Hepatocyte (in vitro differentiated cells): ENCODE results near the gene RNF181.

Experiments used
- EZH2phosphoT487 ChIP-seq: fragments of 200-600 bp; sonication (generic); IDR thresholded peaks from one replicate; pipeline ENCODE4 v1.6.1; 2018; ENCODE audit warnings: antibody characterized with exemption, mild to moderate bottlenecking, low read depth, moderate library complexity; ENCODE audit not compliant: unreplicated experiment, severe bottlenecking
- TF ChIP-seq, protein P1 (sequence below): fragments of 200-600 bp; sonication (generic); IDR thresholded peaks from 2 replicates; pipeline ENCODE4 v1.5.1; 2016; ENCODE audit warnings: antibody characterized with exemption, mild to moderate bottlenecking; ENCODE audit not compliant: poor library complexity

DNA sequence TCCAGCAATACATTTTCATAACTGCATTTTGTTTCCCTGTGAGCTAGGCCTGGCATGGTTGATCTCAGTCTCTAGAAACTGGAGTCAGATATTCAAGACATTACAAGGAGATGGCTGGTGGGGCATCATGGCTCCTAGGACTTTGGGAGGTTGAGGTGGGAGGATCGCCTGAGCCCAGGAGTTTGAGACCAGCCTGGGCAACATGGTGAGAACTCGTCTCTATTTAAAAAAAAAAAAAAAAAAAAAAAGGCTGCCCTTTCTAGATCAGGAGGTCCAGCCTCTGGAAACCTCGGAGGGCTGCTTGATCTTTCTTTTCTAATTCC, 18.5 kb upstream of the RNF181 start:
- no peak for TF ChIP-seq EZH2phosphoT487
- TF ChIP-seq, protein P1, sequence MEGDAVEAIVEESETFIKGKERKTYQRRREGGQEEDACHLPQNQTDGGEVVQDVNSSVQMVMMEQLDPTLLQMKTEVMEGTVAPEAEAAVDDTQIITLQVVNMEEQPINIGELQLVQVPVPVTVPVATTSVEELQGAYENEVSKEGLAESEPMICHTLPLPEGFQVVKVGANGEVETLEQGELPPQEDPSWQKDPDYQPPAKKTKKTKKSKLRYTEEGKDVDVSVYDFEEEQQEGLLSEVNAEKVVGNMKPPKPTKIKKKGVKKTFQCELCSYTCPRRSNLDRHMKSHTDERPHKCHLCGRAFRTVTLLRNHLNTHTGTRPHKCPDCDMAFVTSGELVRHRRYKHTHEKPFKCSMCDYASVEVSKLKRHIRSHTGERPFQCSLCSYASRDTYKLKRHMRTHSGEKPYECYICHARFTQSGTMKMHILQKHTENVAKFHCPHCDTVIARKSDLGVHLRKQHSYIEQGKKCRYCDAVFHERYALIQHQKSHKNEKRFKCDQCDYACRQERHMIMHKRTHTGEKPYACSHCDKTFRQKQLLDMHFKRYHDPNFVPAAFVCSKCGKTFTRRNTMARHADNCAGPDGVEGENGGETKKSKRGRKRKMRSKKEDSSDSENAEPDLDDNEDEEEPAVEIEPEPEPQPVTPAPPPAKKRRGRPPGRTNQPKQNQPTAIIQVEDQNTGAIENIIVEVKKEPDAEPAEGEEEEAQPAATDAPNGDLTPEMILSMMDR, result no peak
